HepG2 (cell line): Measurements from ENCODE around the gene TNPO3. TPM values are rescaled to one million over a fixed set of nuclear protein-coding genes. Genes with fewer than 3 reads are reported as not detected.

ENCODE experiments used
- CHCHD3 ChIP-seq: sonication (generic); formaldehyde crosslinking; IDR thresholded peaks from 2 replicates; pipeline ENCODE4 v1.8.0; 2022; ENCODE audit warnings: mild to moderate bottlenecking, missing genetic modification reagents, moderate library complexity
- FOSL2 ChIP-seq: sonication (generic); formaldehyde crosslinking; IDR thresholded peaks from 2 replicates; pipeline ENCODE4 v1.4.0; 2020; ENCODE audit warnings: missing genetic modification reagents
- GATAD1 ChIP-seq: IDR thresholded peaks from 2 replicates; pipeline ENCODE4 v1.6.1; 2016; ENCODE audit warnings: missing genetic modification reagents, missing compliant biosample characterization
- KDM6A ChIP-seq: IDR thresholded peaks from 2 replicates; pipeline ENCODE4 v1.6.1; 2016; ENCODE audit warnings: low read depth
- MAFK ChIP-seq, 2 experiments: IDR thresholded peaks in 1 of 2; conservative IDR thresholded peaks in 1 of 2; 2 replicates each; pipeline ENCODE4 v1.6.1; 2011; ENCODE audit warnings: improper control_type of control experiment in 2 of 2, low read length in 2 of 2
- RFX1 ChIP-seq: fragments of 450-650 bp; IDR thresholded peaks from 2 replicates; pipeline ENCODE4 v1.6.1; 2017
- SNAPC4 ChIP-seq: sonication (generic); formaldehyde crosslinking; IDR thresholded peaks from 2 replicates; pipeline ENCODE4 v1.4.0; 2020; ENCODE audit warnings: mild to moderate bottlenecking, missing genetic modification reagents
- TEF ChIP-seq: sonication (generic); formaldehyde crosslinking; IDR thresholded peaks from 2 replicates; pipeline ENCODE4 v1.5.0; 2020; ENCODE audit warnings: missing genetic modification reagents
- TRAFD1 ChIP-seq: sonication (generic); formaldehyde crosslinking; IDR thresholded peaks from 2 replicates; pipeline ENCODE4 v1.5.1; 2020; ENCODE audit warnings: missing genetic modification reagents, mild to moderate bottlenecking, borderline replicate concordance
- ZFX ChIP-seq: sonication (generic); formaldehyde crosslinking; IDR thresholded peaks from 2 replicates; pipeline ENCODE4 v1.4.0; 2020; ENCODE audit warnings: mild to moderate bottlenecking, low read depth, missing genetic modification reagents, moderate library complexity
- ZMYM4 ChIP-seq: sonication (generic); formaldehyde crosslinking; IDR thresholded peaks from 2 replicates; pipeline ENCODE4 v1.8.1; 2023; ENCODE audit warnings: mild to moderate bottlenecking, missing genetic modification reagents
- ZNF10 ChIP-seq: sonication (generic); formaldehyde crosslinking; IDR thresholded peaks from 2 replicates; pipeline ENCODE4 v1.4.0; 2020; ENCODE audit warnings: mild to moderate bottlenecking, low read depth, missing genetic modification reagents, borderline replicate concordance
- ZNF224 ChIP-seq: sonication (generic); formaldehyde crosslinking; IDR thresholded peaks from 2 replicates; pipeline ENCODE4 v1.5.0; 2020; ENCODE audit warnings: mild to moderate bottlenecking, missing genetic modification reagents
- ZNF547 ChIP-seq: sonication (generic); formaldehyde crosslinking; IDR thresholded peaks from 2 replicates; pipeline ENCODE4 v1.5.1; 2020; ENCODE audit warnings: mild to moderate bottlenecking, missing genetic modification reagents
- ZNF792 ChIP-seq: IDR thresholded peaks from 2 replicates; pipeline ENCODE4 v1.6.1; 2016
- polyA plus RNA-seq, 8 experiments: library from polyadenylated mRNA; depleted of rRNA in 3 of 8; stranded (reverse) in 7 of 8; unstranded in 1 of 8; fragments of >200 nt; fragmentation: Illumina TruSeq in 4 of 8; extraction: Trizol in 4 of 8; gene quantifications; 2 replicates each; pipeline versions ENCODE4 v1.2.1 to v1.2.3, GENCODE V29; 2011 to 2016; ENCODE audit warnings: low read depth in 4 of 8, missing spikeins in 1 of 8, mixed read lengths in 1 of 8; ENCODE audit not compliant: insufficient read depth in 1 of 8
- total RNA-seq, 5 experiments: library from RNA; depleted of rRNA; stranded (reverse); fragments of >200 nt; fragmentation: Illumina TruSeq; extraction: Trizol; gene quantifications; 2 replicates each; pipeline ENCODE4 v1.2.3, GENCODE V29; 2016; ENCODE audit warnings: low read depth in 1 of 5
- TF ChIP-seq, protein P1 (sequence below): sonication (generic); formaldehyde crosslinking; IDR thresholded peaks from 2 replicates; pipeline ENCODE4 v1.5.0; 2020; ENCODE audit warnings: mild to moderate bottlenecking, missing genetic modification reagents, borderline replicate concordance
- TF ChIP-seq, protein P2 (sequence below): sonication (generic); formaldehyde crosslinking; IDR thresholded peaks from 2 replicates; pipeline ENCODE4 v1.4.0; 2020; ENCODE audit warnings: missing genetic modification reagents, borderline replicate concordance

The TNPO3 gene
- total and polyA plus RNA-seq, 2 of the 13 experiments (the other 11 are each of a cell fraction or from before 2014, with no cell fraction given) = 23.8 to 44.6 TPM

- no peak for TF ChIP-seq ZFX
- no peak for TF ChIP-seq ZNF547 (CRISPR knock-in tag)
- no peak for TF ChIP-seq ZNF10 (CRISPR knock-in tag)
- 0 out of 2 replicates have a peak, but pooled peaks have one; percentile 12 for TF ChIP-seq SNAPC4 (CRISPR knock-in tag)
- no peak for TF ChIP-seq GATAD1 (CRISPR knock-in tag)
- TF ChIP-seq RFX1 = no peak
- TF ChIP-seq, protein P1, sequence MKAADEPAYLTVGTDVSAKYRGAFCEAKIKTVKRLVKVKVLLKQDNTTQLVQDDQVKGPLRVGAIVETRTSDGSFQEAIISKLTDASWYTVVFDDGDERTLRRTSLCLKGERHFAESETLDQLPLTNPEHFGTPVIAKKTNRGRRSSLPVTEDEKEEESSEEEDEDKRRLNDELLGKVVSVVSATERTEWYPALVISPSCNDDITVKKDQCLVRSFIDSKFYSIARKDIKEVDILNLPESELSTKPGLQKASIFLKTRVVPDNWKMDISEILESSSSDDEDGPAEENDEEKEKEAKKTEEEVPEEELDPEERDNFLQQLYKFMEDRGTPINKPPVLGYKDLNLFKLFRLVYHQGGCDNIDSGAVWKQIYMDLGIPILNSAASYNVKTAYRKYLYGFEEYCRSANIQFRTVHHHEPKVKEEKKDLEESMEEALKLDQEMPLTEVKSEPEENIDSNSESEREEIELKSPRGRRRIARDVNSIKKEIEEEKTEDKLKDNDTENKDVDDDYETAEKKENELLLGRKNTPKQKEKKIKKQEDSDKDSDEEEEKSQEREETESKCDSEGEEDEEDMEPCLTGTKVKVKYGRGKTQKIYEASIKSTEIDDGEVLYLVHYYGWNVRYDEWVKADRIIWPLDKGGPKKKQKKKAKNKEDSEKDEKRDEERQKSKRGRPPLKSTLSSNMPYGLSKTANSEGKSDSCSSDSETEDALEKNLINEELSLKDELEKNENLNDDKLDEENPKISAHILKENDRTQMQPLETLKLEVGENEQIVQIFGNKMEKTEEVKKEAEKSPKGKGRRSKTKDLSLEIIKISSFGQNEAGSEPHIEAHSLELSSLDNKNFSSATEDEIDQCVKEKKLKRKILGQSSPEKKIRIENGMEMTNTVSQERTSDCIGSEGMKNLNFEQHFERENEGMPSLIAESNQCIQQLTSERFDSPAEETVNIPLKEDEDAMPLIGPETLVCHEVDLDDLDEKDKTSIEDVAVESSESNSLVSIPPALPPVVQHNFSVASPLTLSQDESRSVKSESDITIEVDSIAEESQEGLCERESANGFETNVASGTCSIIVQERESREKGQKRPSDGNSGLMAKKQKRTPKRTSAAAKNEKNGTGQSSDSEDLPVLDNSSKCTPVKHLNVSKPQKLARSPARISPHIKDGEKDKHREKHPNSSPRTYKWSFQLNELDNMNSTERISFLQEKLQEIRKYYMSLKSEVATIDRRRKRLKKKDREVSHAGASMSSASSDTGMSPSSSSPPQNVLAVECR = no peak; the same call in 1 of the 2 replicates
- no peak for TF ChIP-seq FOSL2
- no peak for TF ChIP-seq ZNF792 (CRISPR knock-in tag)
- no peak for TF ChIP-seq TRAFD1 (CRISPR knock-in tag)
- TF ChIP-seq, protein P2, sequence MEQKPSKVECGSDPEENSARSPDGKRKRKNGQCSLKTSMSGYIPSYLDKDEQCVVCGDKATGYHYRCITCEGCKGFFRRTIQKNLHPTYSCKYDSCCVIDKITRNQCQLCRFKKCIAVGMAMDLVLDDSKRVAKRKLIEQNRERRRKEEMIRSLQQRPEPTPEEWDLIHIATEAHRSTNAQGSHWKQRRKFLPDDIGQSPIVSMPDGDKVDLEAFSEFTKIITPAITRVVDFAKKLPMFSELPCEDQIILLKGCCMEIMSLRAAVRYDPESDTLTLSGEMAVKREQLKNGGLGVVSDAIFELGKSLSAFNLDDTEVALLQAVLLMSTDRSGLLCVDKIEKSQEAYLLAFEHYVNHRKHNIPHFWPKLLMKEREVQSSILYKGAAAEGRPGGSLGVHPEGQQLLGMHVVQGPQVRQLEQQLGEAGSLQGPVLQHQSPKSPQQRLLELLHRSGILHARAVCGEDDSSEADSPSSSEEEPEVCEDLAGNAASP (CRISPR knock-in tag) = 0 out of 2 replicates have a peak, but pooled peaks have one; percentile 49
- TF ChIP-seq ZNF224 (CRISPR knock-in tag) = no peak
- 0 out of 2 replicates have a peak, but pooled peaks have one; percentile 34 for TF ChIP-seq ZMYM4 (CRISPR knock-in tag)
- TF ChIP-seq MAFK (conservative IDR thresholded peaks at IDR 0.05 in 1 of 2, IDR thresholded peaks at IDR 0.05 in 1 of 2; ENCODE audit: low read length in 2 of 2) = no peak
- no peak for TF ChIP-seq TEF
- TF ChIP-seq CHCHD3 (CRISPR knock-in tag) = no peak
- TF ChIP-seq KDM6A (CRISPR knock-in tag) = no peak
Observed at GRCh38 chr7:129091484-129092002, 36.6 kb upstream of the TNPO3 start (continued).
